ENCODE results near the gene ZNF329. TPM values are rescaled to one million over a fixed set of nuclear protein-coding genes. Genes with fewer than 3 reads are reported as not detected.

Gene ZNF329
- total and polyA plus RNA-seq, 2 of the 8 experiments (the other 6 are each of a cell fraction or from before 2014, with no cell fraction given): 5.8 to 11.2 TPM

DNA sequence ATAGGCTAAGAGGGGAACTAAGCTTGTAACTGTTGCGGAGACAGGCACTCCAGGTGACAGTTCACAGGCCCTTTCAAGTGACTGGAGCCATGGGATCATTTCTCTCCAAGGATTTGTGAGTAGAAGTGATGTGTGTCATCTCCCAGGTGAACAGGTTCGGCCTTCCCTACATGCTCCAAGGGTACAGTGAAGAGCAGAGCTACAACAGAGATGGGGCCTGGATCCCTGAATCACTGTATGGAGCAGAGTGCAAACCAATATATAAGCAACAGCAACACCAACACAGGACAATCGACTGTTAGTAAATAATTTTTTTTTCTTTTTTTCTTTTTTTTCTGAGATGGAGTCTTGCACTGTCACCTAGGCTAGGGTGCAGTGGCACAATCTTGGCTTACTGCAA is 67.6 kb downstream of the ZNF329 start:
- Histone ChIP-seq H3K4ac (replicated peaks; ENCODE audit: insufficient read length, low read depth, low read length) (no peak overlapping the region), H3K4me2 (ENCODE audit: insufficient read depth in 1 of 2, low read depth in 2 of 2, low read length in 2 of 2) (no peak overlapping the region), H3K27me3 (replicated peaks in 1 of 4; ENCODE audit: control insufficient read depth in 3 of 4, extremely low read depth in 1 of 4, insufficient read depth in 3 of 4, low read length in 3 of 4) (no peaks in the 10 kb centered on the region), H3K56ac (replicated peaks; ENCODE audit: insufficient read length, low read depth, low read length) (no peak overlapping the region), H3K36me3 (ENCODE audit: control insufficient read depth in 2 of 4, insufficient read depth in 4 of 4, low read length in 3 of 4) (peaks cover 2 to 24% (median 13%) of the 10 kb centered on the region in 4 experiments; a peak in 7 of 8 replicates), H3K18ac (ENCODE audit: extremely low read depth, low read length) (no peak overlapping the region), H2BK12ac (ENCODE audit: low read depth, low read length) (no peak overlapping the region), H3K27ac (ENCODE audit: low read depth, low read length) (no peak overlapping the region), H2AFZ (ENCODE audit: low read length) (no peak overlapping the region), H3K23me2 (ENCODE audit: low read depth, low read length) (no peaks in the 10 kb centered on the region), H3K9me3 (ENCODE audit: insufficient read depth in 2 of 2, low read depth in 1 of 2, low read length in 1 of 2) (no peaks in the 10 kb centered on the region; a peak in 1 of 4 replicates), H4K91ac (replicated peaks; ENCODE audit: insufficient read length, low read length) (no peak overlapping the region), H3K79me2 (ENCODE audit: control insufficient read depth in 1 of 2, insufficient read depth in 2 of 2, low read length in 2 of 2) (no peaks in the 10 kb centered on the region), H2BK15ac (ENCODE audit: low read length) (no peak overlapping the region), H2BK20ac (ENCODE audit: low read length) (no peak overlapping the region), H4K20me1 (replicated peaks in 1 of 2; ENCODE audit: control insufficient read depth in 1 of 2, insufficient read depth in 2 of 2, low read length in 2 of 2) (no peaks in the 10 kb centered on the region), H3K23ac (ENCODE audit: insufficient read length) (no peak overlapping the region), H3K79me1 (ENCODE audit: low read depth, low read length) (no peaks in the 10 kb centered on the region), H3K14ac (ENCODE audit: insufficient read length) (no peak overlapping the region), H2BK120ac (replicated peaks; ENCODE audit: low read depth, low read length) (no peak overlapping the region), H2BK5ac (ENCODE audit: low read depth, low read length) (no peak overlapping the region), H4K8ac (ENCODE audit: extremely low read depth, insufficient read depth, low read length) (no peak overlapping the region), H3K4me3 (ENCODE audit: extremely low read depth in 1 of 4, insufficient read depth in 2 of 4, low read depth in 3 of 4, low read length in 4 of 4) (no peak overlapping the region), H3K4me1 (replicated peaks in 1 of 4; ENCODE audit: control insufficient read depth in 3 of 4, insufficient read depth in 4 of 4, low read length in 3 of 4) (no peaks in the 10 kb centered on the region), H3K9ac (replicated peaks in 1 of 4; ENCODE audit: extremely low read depth in 1 of 4, low read depth in 3 of 4, low read length in 3 of 4) (no peak overlapping the region), H4K5ac (ENCODE audit: insufficient read length, low read depth, low read length) (no peak overlapping the region), H2AK5ac (ENCODE audit: low read depth, low read length) (no peak overlapping the region)
- FAIRE-seq (no peak), DNase-seq (ENCODE audit: low read depth in 1 of 2, low spot score in 2 of 2) (no peak)
- WGBS, 2 experiments (ENCODE audit: extremely low coverage in 1 of 2, insufficient coverage in 1 of 2, insufficient read length in 1 of 2, insufficient replicate concordance in 2 of 2, low coverage in 1 of 2, low lambda C conversion rate in 2 of 2, missing lambda C conversion rate in 1 of 2): 94% methylated on average over 3 of the region's 3 CpGs; no CpG with 5 or more reads in 1 of the 2 experiments
- ChIA-PET CTCF (ENCODE audit: partially characterized antibody) (interaction anchor here (0.7 to 1.0 kb wide), 3 partner anchors 11 to 61 kb away, joined by 3 to 4 read pairs (median 3); no protein-coding TSS in a partner anchor), POLR2A (ENCODE audit: partially characterized antibody) (interaction anchor here (0.7 to 3.0 kb wide), 9 partner anchors 9 to 490 kb away, joined by 3 to 10 read pairs (median 5); partner anchors contain the start of gene ZSCAN18)
- TF ChIP-seq KDM4A (IDR thresholded peaks at IDR 0.05; ENCODE audit: low read depth, low read length, severe bottlenecking): no peak
- TF ChIP-seq GABPA (IDR thresholded peaks at IDR 0.05; ENCODE audit: borderline replicate concordance, insufficient read depth, low read length): no peak
- no peak for TF ChIP-seq SIX5 (IDR thresholded peaks at IDR 0.05; ENCODE audit: low read depth, low read length)
